ENCODE measurements around the gene HEMGN.
"Not testable (repeated sequence)": the region's sequence is repeated elsewhere in the genome, so short reads cannot be mapped to it uniquely, and the experiment has no call there.

Gene HEMGN

GRCh38 chr9:97964901-97965300, 26.9 kb upstream of the HEMGN start:
- DNase-seq (ENCODE audit: low spot score), result no peak

GRCh38 chr9:97963232-97963631, 25.3 kb upstream of the HEMGN start:
- no peak for DNase-seq (ENCODE audit: low spot score)

- DNase-seq (ENCODE audit: low spot score), result no peak
Observed at GRCh38 chr9:97962575-97962974, 24.6 kb upstream of the HEMGN start.

- no peak for DNase-seq (ENCODE audit: low spot score)
Observed at GRCh38 chr9:97962136-97962535, 24.2 kb upstream of the HEMGN start.

GRCh38 chr9:97961361-97961760, 23.4 kb upstream of the HEMGN start:
- DNase-seq (ENCODE audit: low spot score), result no peak

- DNase-seq (ENCODE audit: low spot score), result not testable (repeated sequence)
Observed at GRCh38 chr9:97960678-97961328, 22.8 kb upstream of the HEMGN start.

DNA sequence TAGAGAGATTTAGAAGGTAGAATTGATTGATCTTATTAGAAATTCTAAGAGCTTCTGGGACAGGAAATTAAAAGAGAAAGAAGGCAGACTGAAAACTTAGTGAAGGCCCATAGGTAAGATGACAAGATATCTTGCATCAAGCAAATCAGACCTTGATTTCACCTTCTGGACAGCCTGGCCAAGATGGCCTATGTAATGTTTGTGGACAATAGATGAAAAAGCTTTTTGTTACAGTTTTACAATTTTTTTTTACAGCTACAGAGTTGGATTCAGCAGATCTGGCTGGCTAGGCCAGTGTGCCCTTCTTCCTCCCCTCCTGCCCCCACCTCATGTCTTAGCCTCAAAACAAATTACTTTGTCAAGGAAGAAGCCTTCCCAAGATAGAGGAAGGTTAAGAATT, 21.6 kb upstream of the HEMGN start:
- DNase-seq (ENCODE audit: low spot score), result no peak

DNA sequence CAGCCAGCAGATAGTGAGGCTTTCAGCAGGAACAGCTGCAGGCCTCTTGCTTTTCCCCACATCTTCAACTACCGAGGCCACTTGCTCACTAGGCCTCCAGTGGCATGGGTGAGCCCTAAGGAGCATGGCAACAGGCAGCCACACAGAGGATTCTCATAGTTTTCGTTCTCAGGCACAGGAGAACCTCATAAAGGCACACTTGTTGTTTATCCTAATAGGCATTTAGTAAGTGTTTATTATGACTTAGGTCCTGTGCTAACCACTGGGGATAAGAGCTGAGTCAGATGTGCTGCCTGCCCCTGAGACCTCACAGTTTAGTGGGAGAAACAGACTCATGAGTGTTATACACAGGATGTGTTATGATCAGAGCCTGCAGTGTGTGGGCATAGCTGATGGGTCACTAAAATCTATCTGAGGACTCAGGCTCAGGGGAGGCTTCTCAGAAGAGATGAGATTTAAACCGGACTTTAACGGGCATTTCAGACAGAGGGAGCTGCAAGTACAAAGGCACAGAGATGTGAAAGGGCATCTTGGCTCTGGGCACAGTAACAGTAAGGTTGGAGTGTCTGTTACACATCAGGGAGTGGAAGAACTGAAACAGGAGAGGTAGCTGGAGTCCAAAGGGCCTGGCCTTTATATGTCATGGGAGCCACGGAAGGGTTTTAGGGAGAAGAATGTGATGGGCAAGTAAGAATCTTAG, 21.0 kb upstream of the HEMGN start:
- DNase-seq (ENCODE audit: low spot score), result peak; percentile 43

GRCh38 chr9:97956331-97956730, 18.4 kb upstream of the HEMGN start:
- no peak for DNase-seq (ENCODE audit: low spot score)

GRCh38 chr9:97954550-97954989, 16.6 kb upstream of the HEMGN start:
- no peak for DNase-seq (ENCODE audit: low spot score)

DNA sequence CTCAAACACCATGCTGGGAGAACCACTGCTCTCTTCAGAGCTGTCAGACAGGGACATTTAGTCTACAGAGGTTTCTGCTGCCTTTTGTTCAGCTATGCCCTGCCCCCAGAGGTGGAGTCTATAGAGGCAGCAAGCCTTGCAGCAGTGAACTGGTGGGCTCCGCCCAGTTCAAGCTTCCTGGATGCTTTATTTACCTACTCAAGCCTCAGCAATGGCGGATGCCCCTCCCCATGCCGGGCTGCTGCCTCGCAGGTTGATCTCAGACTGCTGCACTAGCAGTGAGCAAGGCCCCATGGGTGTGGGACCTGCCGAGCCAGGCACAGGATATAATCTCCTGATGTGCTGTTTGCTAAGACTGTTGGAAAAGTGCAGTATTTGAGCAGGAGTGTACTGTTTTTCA, 12.9 kb upstream of the HEMGN start:
- DNase-seq (ENCODE audit: low spot score), result not testable (repeated sequence)

GRCh38 chr9:97947094-97947493, 9.1 kb upstream of the HEMGN start:
- not testable (repeated sequence) for DNase-seq (ENCODE audit: low spot score)

- DNase-seq (ENCODE audit: low spot score), result not testable (repeated sequence)
Observed at GRCh38 chr9:97945470-97945869, 7.5 kb upstream of the HEMGN start.

GRCh38 chr9:97944612-97945011, 6.6 kb upstream of the HEMGN start:
- no peak for DNase-seq (ENCODE audit: low spot score)

- DNase-seq (ENCODE audit: low spot score), result no peak
Observed at GRCh38 chr9:97943308-97943855, 5.4 kb upstream of the HEMGN start.

GRCh38 chr9:97941323-97941722, 3.4 kb upstream of the HEMGN start:
- DNase-seq (ENCODE audit: low spot score), result no peak

DNA sequence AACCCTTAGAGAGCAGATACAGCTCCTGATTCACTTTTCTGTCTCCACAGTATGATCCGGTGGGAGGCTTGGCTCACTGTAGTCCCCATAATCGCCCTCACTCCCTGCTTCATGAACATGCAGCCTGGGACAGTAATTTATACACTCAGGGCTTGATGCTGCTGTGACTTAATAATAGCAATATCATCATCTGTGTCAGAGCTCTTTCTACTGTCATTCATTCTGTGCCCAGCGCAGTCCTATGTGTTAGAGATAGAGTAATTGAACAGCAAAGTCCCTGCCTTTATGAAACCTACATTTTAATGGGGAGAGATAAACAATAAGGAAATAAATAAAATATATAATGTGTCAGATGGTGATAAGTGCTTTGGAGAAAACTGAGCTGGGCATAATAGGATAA, 2.8 kb upstream of the HEMGN start:
- DNase-seq (ENCODE audit: low spot score), result no peak

- DNase-seq (ENCODE audit: low spot score), result no peak
Observed at GRCh38 chr9:97940233-97940632, 2.3 kb upstream of the HEMGN start.

DNA sequence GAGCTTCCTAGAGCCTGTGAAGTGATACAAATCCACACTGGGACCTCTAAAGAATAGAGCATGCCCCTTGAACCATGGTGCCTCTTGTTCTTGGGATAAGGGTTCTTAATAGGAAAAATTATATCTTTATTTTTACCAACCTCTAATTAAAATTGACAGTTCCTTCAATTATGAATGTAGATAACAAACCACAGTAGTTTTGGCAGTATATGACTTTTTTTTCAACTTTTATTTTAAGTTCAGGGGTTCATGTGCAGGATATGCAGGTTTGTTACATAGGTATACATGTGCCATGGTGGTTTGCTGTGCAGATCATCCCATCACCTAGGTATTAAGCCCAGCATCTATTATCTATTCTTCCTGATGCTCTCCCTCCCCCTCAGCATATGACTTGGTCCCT, 974 bp downstream of the HEMGN start:
- no peak for DNase-seq (ENCODE audit: low spot score)

- no peak for DNase-seq (ENCODE audit: low spot score)
Observed at GRCh38 chr9:97935276-97935675, 2.7 kb downstream of the HEMGN start.

GRCh38 chr9:97934321-97935115, 3.5 kb downstream of the HEMGN start:
- no peak for DNase-seq (ENCODE audit: low spot score)

DNA sequence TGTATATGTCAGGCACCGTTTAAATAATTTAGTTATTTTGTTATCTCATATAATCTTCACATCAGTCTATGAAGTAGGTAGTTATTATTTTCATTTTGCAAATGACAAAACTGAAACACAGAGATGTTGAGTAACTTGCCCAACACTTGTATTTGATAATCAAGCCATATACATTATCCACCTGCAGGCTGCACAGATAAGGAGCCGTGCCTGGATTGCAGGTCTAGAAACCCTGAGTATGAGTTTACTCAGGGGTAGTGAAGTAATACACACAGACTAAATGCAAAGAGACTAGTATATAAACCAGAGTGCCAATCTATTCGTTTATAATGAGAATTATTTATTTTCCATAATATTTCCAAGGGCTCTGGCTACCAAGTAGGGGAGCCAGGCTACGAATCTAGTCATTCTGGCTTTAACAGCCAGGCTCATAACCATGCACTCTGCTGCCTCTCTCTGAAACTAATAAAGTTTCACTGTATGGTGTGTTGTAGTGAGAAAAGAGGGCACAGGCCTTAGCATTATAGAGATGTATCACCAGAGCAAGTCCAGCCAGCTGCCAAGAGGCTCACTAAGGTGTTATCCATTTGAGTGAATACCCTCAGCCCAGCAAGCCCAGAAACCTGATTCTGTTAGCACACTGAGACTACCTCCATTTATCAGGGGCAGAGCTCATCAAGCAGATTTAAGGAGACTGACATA, 4.5 kb downstream of the HEMGN start:
- no peak for DNase-seq (ENCODE audit: low spot score)

All from globus pallidus (tissue), 1 donor.